Neural cell (in vitro differentiated cells): Measurements from ENCODE around the gene CD180. TPM values are rescaled to one million over a fixed set of nuclear protein-coding genes. Genes with fewer than 3 reads are reported as not detected.
A peak's percentile ranks its signal among the peaks of the same experiment; 100 is the strongest.

Experiments used
- H2AFZ ChIP-seq: fragments of 200-600, 300-800 bp; sonication (generic), shearing (Covaris generic); 2 replicates; pipeline ENCODE4 v1.6.0; 2014; ENCODE audit warnings: low read depth, mild to moderate bottlenecking, antibody characterized with exemption, low read length, moderate library complexity
- H3F3A ChIP-seq: fragments of 200-600 bp; shearing (Covaris generic); 2 replicates; pipeline ENCODE4 v1.6.1; 2016; ENCODE audit warnings: mild to moderate bottlenecking, moderate library complexity, mixed read lengths, antibody characterized with exemption, low read length; ENCODE audit not compliant: insufficient read depth, poor library complexity, severe bottlenecking
- H3K27ac ChIP-seq: fragments of 200-600, 300-800 bp; sonication (generic), shearing (Covaris generic); 2 replicates; pipeline ENCODE4 v1.5.1; 2014; ENCODE audit warnings: mild to moderate bottlenecking, low read length, moderate library complexity
- H3K27me3 ChIP-seq: fragments of 300-800, 200-600 bp; sonication (generic), shearing (Covaris generic); 2 replicates; pipeline ENCODE4 v1.6.0; 2014; ENCODE audit warnings: mild to moderate bottlenecking, low read depth, low read length, moderate library complexity; ENCODE audit not compliant: insufficient read depth
- H3K36me3 ChIP-seq: fragments of 300-800, 200-600 bp; sonication (generic), shearing (Covaris generic); 2 replicates; pipeline ENCODE4 v1.5.1; 2014; ENCODE audit warnings: mild to moderate bottlenecking, antibody characterized with exemption, low read length, moderate library complexity; ENCODE audit not compliant: insufficient read depth
- H3K4me2 ChIP-seq: fragments of 300-800, 200-600 bp; sonication (generic), shearing (Covaris generic); 2 replicates; pipeline ENCODE4 v1.6.0; 2014; ENCODE audit warnings: mild to moderate bottlenecking, low read length
- H3K4me3 ChIP-seq: fragments of 300-800, 200-600 bp; sonication (generic), shearing (Covaris generic); 2 replicates; pipeline ENCODE4 v1.5.1; 2014; ENCODE audit warnings: mild to moderate bottlenecking, low read length, moderate library complexity
- H3K79me2 ChIP-seq: fragments of 200-600 bp; shearing (Covaris generic); replicated peaks from 2 replicates; pipeline ENCODE4 v1.6.0; 2014; ENCODE audit warnings: mild to moderate bottlenecking, low read length, moderate library complexity; ENCODE audit not compliant: insufficient read depth
- H3K9ac ChIP-seq: fragments of 300-800, 200-600 bp; sonication (generic), shearing (Covaris generic); 2 replicates; pipeline ENCODE4 v1.6.1; 2016; ENCODE audit warnings: mild to moderate bottlenecking, low read length, mixed read lengths
- H3K9me2 ChIP-seq: fragments of 200-600 bp; shearing (Covaris generic); 2 replicates; pipeline ENCODE4 v1.6.1; 2016; ENCODE audit warnings: mild to moderate bottlenecking, low read length, mixed read lengths; ENCODE audit not compliant: insufficient read depth
- H3K9me3 ChIP-seq: fragments of 200-600, 300-800 bp; sonication (generic), shearing (Covaris generic); 2 replicates; pipeline ENCODE4 v1.6.1; 2016; ENCODE audit warnings: mild to moderate bottlenecking, mixed run types, low read length, moderate library complexity, mixed read lengths
- H4K20me1 ChIP-seq: fragments of 200-600 bp; shearing (Covaris generic); 2 replicates; pipeline ENCODE4 v1.6.1; 2016; ENCODE audit warnings: mild to moderate bottlenecking, mixed run types; ENCODE audit not compliant: insufficient read depth
- EP300 ChIP-seq: fragments of 450-650 bp; conservative IDR thresholded peaks from 2 replicates; pipeline ENCODE4 v1.6.1; 2014; ENCODE audit warnings: antibody characterized with exemption, mild to moderate bottlenecking, moderate library complexity; ENCODE audit not compliant: poor library complexity, severe bottlenecking
- EZH2 ChIP-seq: fragments of 200-600, 300-800 bp; shearing (Covaris generic), sonication (generic); IDR thresholded peaks from 2 replicates; pipeline ENCODE4 v1.6.1; 2014; ENCODE audit warnings: antibody characterized with exemption, low read length, borderline replicate concordance, mild to moderate bottlenecking; ENCODE audit not compliant: insufficient read depth, poor library complexity, severe bottlenecking
- MXI1 ChIP-seq: fragments of 450-650 bp; conservative IDR thresholded peaks from 2 replicates; pipeline ENCODE4 v1.6.1; 2014; ENCODE audit warnings: antibody characterized with exemption, mild to moderate bottlenecking; ENCODE audit not compliant: poor library complexity, severe bottlenecking
- POLR2AphosphoS5 ChIP-seq: IDR thresholded peaks from 2 replicates; pipeline ENCODE4 v1.6.1; 2012
- RAD21 ChIP-seq: fragments of 450-650 bp; conservative IDR thresholded peaks from 2 replicates; pipeline ENCODE4 v1.6.1; 2014; ENCODE audit warnings: antibody characterized with exemption, mild to moderate bottlenecking, moderate library complexity
- SMC3 ChIP-seq: fragments of 450-650 bp; conservative IDR thresholded peaks from 2 replicates; pipeline ENCODE4 v1.6.1; 2014; ENCODE audit warnings: antibody characterized with exemption, mild to moderate bottlenecking, moderate library complexity; ENCODE audit not compliant: poor library complexity
- TAF1 ChIP-seq: IDR thresholded peaks from 2 replicates; pipeline ENCODE4 v1.6.1; 2012; ENCODE audit warnings: low read depth
- polyA plus RNA-seq: library from polyadenylated mRNA; depleted of rRNA; stranded (reverse); fragments of >200 nt; gene quantifications from 2 replicates; pipeline ENCODE4 v1.2.3, GENCODE V29; 2014
- TF ChIP-seq, protein P1 (sequence below): fragments of 450-650 bp; IDR thresholded peaks from 2 replicates; pipeline ENCODE4 v1.5.1; 2014; ENCODE audit warnings: antibody characterized with exemption, mild to moderate bottlenecking, moderate library complexity; ENCODE audit not compliant: poor library complexity, severe bottlenecking
- TF ChIP-seq, protein P2 (sequence below): IDR thresholded peaks from 2 replicates; pipeline ENCODE4 v1.6.1; 2012; ENCODE audit warnings: borderline replicate concordance

Gene CD180
- polyA plus RNA-seq, 1 donor from 2014 or later = not detected

DNA sequence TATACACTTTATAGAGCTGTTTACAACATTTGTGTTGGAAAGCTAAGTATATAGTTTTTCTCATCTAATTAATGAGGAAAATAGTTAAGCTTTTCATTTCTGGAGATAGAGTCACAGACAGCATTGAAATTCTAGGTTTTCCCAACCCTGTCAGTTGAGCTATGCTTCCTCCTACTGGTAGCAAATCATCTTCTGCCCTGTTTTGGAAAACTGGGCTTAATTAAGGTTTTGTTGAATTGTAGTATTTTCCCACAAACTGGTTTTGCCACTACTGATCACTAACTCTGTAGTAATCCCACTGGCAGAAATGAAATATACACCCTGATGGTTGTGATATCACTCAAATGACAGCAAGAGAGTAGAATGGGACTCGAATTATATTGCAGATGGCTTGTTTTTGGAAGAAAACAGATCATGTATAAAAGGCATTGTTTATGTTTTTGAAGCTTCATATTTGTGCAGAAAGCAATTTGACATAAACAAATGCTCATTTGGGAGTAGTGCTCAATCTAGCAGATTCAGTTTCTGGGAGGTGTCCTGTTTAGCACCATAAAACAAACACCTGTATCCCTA lies 46.6 kb downstream of the CD180 start:
- Histone ChIP-seq H4K20me1 (no peaks in the 10 kb centered on the region), H3K4me3 (no peak overlapping the region), H3K27ac (no peak overlapping the region), H3K9me3 (no peaks in the 10 kb centered on the region), H3K4me2 (no peak overlapping the region), H3K27me3 (no peaks in the 10 kb centered on the region), H3K9me2 (no peaks in the 10 kb centered on the region), H3F3A (no peaks in the 10 kb centered on the region), H3K79me2 (no peaks in the 10 kb centered on the region), H3K36me3 (no peaks in the 10 kb centered on the region), H3K9ac (no peak overlapping the region), H2AFZ (no peak overlapping the region)
- peak; percentile 65 for TF ChIP-seq RAD21
- TF ChIP-seq SMC3 = peak; percentile 59
- TF ChIP-seq, protein P1, sequence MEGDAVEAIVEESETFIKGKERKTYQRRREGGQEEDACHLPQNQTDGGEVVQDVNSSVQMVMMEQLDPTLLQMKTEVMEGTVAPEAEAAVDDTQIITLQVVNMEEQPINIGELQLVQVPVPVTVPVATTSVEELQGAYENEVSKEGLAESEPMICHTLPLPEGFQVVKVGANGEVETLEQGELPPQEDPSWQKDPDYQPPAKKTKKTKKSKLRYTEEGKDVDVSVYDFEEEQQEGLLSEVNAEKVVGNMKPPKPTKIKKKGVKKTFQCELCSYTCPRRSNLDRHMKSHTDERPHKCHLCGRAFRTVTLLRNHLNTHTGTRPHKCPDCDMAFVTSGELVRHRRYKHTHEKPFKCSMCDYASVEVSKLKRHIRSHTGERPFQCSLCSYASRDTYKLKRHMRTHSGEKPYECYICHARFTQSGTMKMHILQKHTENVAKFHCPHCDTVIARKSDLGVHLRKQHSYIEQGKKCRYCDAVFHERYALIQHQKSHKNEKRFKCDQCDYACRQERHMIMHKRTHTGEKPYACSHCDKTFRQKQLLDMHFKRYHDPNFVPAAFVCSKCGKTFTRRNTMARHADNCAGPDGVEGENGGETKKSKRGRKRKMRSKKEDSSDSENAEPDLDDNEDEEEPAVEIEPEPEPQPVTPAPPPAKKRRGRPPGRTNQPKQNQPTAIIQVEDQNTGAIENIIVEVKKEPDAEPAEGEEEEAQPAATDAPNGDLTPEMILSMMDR = peak; percentile 56
- no peak for TF ChIP-seq POLR2AphosphoS5

DNA sequence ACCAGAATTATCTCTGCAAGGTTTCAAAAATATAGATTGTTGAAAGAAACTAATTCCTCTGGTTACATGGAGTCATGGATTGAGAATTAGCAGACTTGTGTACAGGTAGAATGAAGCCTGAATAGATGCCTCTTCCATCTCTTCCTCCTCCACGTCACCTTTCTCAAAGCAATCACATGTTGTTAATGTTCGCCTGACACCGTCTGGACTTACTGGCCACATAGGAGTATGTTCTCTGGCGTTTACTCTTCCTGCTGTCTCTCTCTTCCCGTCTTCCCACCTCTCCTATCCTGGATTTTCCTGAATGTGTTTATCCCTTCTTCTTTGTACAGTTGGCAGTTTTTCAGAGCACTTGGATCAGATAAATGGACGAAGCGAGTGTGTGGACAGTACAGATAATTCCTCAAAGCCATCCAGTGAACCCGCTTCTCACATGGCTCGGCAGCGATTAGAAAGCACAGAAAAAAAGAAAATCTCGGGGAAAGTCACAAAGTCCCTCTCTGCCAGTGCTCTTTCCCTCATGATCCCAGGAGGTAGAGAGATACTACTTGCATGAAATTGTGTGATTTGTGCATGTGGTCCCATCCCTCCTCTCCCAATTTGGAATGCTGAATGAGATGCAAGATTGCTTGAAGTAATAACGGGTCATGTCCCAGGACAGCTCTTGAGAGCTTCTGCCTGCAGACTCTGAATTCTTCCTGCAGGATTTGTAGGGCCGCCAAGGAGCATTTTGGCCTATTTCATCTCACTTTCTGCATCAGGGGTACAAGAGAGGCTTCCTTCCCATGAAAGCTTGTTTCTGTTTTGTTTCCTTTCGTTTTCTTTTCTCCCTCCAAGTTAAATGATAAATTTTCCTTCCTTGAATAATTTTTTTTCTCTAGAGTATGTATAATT lies 47.3 kb downstream of the CD180 start:
- no peak for TF ChIP-seq TAF1
- TF ChIP-seq, protein P2, sequence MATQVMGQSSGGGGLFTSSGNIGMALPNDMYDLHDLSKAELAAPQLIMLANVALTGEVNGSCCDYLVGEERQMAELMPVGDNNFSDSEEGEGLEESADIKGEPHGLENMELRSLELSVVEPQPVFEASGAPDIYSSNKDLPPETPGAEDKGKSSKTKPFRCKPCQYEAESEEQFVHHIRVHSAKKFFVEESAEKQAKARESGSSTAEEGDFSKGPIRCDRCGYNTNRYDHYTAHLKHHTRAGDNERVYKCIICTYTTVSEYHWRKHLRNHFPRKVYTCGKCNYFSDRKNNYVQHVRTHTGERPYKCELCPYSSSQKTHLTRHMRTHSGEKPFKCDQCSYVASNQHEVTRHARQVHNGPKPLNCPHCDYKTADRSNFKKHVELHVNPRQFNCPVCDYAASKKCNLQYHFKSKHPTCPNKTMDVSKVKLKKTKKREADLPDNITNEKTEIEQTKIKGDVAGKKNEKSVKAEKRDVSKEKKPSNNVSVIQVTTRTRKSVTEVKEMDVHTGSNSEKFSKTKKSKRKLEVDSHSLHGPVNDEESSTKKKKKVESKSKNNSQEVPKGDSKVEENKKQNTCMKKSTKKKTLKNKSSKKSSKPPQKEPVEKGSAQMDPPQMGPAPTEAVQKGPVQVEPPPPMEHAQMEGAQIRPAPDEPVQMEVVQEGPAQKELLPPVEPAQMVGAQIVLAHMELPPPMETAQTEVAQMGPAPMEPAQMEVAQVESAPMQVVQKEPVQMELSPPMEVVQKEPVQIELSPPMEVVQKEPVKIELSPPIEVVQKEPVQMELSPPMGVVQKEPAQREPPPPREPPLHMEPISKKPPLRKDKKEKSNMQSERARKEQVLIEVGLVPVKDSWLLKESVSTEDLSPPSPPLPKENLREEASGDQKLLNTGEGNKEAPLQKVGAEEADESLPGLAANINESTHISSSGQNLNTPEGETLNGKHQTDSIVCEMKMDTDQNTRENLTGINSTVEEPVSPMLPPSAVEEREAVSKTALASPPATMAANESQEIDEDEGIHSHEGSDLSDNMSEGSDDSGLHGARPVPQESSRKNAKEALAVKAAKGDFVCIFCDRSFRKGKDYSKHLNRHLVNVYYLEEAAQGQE = no peak
- TF ChIP-seq MXI1 = no peak
- TF ChIP-seq EP300 = no peak
- no peak for TF ChIP-seq RAD21
- TF ChIP-seq, protein P1 = no peak
- TF ChIP-seq SMC3 = no peak
- TF ChIP-seq POLR2AphosphoS5 = no peak
- no peak for TF ChIP-seq EZH2
- H4K20me1 ChIP-seq = no peaks in the 10 kb centered on the region
- H3F3A ChIP-seq = no peaks in the 10 kb centered on the region
- no peaks in the 10 kb centered on the region for H3K27me3 ChIP-seq
- H3K9me3 ChIP-seq = no peaks in the 10 kb centered on the region
- no peaks in the 10 kb centered on the region for H3K79me2 ChIP-seq
- H3K4me3 ChIP-seq = no peak overlapping the region
- H3K4me2 ChIP-seq = no peak overlapping the region
- no peak overlapping the region for H3K27ac ChIP-seq
- no peak overlapping the region for H2AFZ ChIP-seq
- H3K36me3 ChIP-seq = no peaks in the 10 kb centered on the region
- no peak overlapping the region for H3K9ac ChIP-seq
- no peaks in the 10 kb centered on the region for H3K9me2 ChIP-seq
